Activated CD8-positive, alpha-beta memory T cell treated with anti-CD3 and anti-CD28 coated beads, Interleukin-2, amount 50 U/mL, for 48 hours (primary cell): Measurements from ENCODE around the gene FSIP1.

ENCODE experiments used
- DNase-seq: peaks from one replicate; pipeline ENCODE4 v3.0.0-alpha.2; 2020

Gene FSIP1

DNA sequence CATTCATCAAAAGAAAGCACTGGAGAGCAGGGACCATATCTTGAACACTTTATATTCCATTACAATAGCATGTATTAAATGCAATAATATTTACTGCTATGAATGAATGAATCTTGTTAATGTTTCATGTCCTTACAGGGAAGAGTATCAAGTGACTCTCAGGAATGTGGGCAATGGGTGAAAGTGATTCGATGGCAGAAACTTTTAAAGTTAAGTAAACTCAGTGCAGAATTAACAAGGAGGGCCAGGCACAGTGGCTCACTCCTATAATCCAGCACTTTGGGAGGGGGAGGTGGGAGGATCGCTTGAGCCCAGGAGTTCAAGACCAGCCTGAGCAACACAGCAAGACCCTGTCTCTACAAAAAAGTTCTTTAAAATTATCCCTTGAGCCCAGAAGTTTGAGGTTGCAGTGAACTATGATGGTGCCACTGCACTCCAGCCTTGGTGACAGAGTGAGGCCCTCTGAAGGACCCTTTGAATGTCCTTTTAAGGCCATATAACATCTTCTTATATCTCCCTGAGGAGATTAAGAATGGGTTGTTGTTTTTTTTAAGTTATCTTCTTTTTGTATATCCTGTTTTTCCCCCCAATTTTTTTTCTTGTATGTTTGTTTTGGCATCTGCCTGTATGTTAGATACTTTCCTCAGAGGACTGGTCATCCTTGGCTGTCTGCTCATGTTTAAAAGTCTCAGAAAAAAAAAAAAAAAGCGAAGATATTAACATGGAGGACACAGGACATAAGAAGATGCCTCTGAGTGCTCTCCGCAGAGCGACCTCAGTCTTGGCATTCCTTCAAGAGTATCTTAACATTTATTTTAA is 9.6 kb upstream of the FSIP1 start:
- DNase-seq = no peak

GRCh38 chr15:39789736-39790135 is 7.1 kb upstream of the FSIP1 start:
- no peak for DNase-seq

GRCh38 chr15:39788800-39789565 is 6.3 kb upstream of the FSIP1 start:
- DNase-seq = no peak

- no peak for DNase-seq
Measured at GRCh38 chr15:39788108-39788507, 5.5 kb upstream of the FSIP1 start.

DNA sequence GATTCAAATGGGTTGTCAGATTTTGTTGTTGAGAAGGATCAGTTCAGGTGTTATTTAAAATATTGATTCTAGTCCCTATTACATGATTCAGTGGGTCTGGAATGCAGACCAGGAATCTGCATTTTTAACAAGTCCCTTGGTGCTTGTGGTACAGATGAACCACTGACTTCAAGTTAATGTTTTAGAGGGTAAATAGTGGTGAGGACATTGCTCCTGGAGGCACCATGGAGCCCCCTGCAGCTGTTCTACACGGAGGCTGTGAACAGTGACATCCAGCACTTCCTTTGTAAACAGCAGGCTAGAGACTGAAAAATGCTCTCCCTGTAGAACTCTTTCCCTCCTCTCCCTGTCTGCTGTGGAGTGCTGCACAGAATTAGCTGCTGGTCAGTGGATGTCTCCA is 4.8 kb upstream of the FSIP1 start:
- DNase-seq = no peak

GRCh38 chr15:39786447-39787056 is 3.9 kb upstream of the FSIP1 start:
- DNase-seq = no peak

DNA sequence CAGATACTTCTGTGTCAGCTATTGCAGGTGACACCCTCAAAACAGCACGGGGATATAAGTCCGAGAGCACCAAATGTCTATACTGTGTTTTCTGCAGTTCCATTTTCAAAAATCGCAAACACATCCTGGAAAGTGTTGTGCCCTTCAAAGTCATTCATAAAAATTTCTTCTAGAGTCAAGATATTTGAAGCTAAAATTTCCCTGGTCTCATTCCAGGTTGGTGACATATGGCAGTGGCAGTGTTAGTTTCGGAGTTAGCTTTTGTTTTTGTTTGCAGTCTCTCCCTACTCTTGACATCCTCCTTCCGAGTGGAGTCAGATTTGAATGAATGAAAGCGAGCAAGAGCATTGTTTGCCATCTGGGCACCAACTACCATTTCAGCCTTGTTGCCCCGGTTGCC is 3.2 kb upstream of the FSIP1 start:
- DNase-seq = no peak

DNA sequence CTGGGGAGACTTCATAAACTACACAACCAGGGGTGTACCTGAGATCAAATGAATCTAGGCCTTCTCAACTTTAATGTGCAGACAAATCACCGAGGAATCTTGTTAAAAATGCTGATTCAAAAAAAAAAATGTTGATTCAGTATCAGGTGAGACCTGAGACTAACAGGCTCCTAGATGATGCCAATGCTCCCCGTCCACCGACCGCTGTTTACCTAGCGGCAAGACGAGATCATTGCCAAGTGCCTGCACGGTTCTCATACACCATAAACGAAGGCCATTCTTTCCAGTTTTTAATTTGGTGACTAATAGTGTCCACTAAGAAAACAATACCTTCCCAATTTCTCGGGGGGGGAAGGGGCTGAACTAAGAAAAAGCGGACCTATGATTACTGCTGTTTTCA is 2.5 kb upstream of the FSIP1 start:
- DNase-seq = no peak

GRCh38 chr15:39784638-39785037 is 2.0 kb upstream of the FSIP1 start:
- DNase-seq = no peak

DNA sequence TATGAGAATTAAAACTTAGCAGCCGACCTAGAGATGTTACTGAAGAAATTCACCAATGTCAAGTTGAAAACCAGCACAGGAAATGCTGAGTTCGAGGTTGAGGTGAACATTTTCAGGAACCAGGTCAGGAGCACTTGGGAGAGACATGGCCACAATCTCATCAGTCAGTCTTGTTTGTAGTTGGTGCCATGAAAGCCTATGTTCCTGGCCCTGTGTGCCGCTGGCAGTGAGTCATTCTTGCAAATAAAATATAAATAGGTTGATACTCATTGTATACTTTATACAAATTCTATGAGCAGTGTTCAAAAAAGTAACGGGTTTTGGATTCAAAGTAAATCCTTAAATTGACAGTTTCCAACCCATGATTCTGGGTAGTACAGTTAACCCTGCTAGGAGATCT is 1.5 kb upstream of the FSIP1 start:
- DNase-seq = no peak

DNA sequence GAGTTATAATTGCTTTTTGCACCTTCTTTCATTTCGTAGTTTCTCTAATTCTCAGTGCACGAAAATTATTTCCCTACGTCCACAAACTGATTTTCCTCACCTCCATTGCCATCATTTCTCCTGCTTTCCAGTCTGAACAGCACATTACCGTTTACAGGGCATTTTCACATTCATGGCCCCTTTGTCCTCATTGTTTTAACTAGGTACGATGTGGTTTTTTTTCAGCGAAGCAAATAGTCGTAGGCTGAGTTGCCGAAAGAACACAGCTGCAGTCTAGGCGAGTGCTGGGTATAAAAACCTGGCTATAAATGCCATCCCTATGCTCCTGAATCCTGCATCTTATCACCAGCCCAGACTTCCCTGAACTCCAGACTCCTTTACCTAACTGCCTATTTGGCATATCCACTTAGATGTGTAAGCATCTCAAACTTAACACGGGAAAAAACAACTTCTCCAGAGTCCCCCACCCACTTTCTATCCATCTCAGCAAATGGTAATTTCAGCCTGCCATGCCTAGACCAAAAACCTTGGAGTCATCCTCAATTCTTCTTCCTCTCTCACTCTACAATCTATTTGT is 691 bp upstream of the FSIP1 start:
- no peak for DNase-seq

DNA sequence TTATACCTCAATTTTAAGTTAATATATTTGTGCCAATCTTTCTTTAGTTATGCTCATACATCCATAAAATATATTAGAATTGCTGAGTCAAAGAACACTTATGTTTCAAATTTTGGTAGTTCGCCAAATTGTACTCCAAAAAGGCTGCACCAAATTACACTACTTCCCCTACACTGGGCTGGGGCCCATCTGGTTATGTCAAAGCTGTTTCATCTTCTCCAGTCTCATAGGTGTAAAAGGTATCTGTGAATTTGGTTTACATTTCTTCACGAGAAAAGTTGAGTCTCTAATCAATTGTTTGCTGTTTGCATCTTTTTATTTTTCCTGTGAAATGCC is 706 bp downstream of the FSIP1 start:
- DNase-seq = no peak

GRCh38 chr15:39781147-39781966 is 1.3 kb downstream of the FSIP1 start:
- no peak for DNase-seq

- no peak for DNase-seq
Measured at GRCh38 chr15:39778021-39778420, 4.6 kb downstream of the FSIP1 start.

- no peak for DNase-seq
Measured at GRCh38 chr15:39777496-39777895, 5.1 kb downstream of the FSIP1 start.

- no peak for DNase-seq
Measured at GRCh38 chr15:39776068-39776467, 6.6 kb downstream of the FSIP1 start.

DNA sequence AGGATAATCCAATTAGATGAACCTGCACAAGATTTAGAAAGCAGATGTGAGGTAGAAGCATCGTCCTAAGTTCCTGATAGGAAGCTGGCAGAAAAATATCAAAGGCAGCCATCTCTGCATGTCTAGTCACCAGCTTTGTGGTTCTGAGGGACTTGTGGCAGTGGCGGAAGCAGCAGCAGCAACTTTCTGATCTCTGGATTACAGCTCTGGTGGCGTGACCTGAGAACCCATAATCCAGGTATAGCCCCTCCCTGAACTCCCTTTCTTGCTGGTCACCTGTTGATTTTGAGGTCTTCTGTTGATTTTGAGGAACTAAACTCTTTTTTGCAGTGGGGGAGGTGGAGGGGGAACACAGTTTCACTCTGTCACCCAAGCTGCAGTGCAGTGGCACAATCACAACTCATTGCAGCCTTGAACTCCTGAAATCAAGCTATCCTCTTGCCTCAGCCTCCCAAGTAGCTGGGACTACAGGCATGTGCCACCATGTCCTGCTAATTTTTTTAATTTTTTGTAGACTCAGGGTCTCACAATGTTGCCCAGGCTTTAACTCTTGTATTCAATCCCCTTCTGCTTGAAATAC is 7.9 kb downstream of the FSIP1 start:
- no peak for DNase-seq

GRCh38 chr15:39770748-39771689 is 11.6 kb downstream of the FSIP1 start:
- no peak for DNase-seq

GRCh38 chr15:39767921-39768320 is 14.7 kb downstream of the FSIP1 start:
- DNase-seq = no peak

GRCh38 chr15:39761006-39761405 is 21.6 kb downstream of the FSIP1 start:
- DNase-seq = no peak

DNA sequence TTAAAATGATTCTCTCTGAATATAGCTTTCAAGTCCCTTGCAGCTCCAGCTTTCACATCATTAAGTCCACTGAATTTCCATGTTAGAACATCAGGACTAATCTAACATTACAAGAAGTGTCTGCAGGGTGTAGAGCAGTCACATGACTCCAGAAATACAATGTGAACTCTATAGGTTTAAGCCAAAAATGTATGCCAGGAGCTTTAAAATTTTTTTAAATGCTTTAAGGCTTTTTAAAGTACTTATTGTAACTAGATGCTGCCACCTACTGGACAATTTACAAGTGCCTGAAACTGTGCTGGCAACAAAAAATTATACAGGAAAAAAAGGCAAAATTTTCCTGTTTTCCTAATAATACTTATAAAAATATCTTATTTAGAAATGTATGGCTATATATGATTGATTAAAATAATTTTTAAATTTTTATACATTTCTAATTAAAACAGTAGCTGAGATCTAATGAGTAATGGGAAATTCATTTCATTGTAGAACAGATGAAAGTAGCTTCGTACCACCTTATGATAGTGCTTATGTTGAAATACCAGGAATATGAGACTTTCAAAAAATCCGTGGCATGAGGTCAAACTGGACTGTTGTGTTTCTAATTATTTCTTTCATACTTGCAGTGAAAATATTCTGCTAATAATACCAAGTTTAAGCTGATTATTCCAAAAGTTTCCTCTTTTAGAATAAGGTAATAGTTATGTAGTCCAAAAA is 25.7 kb downstream of the FSIP1 start:
- no peak for DNase-seq
